ENCODE data around the gene UBE2J2. TPM values are rescaled to one million over a fixed set of nuclear protein-coding genes. Genes with fewer than 3 reads are reported as not detected.

The UBE2J2 gene
- total RNA-seq, 2 experiments from 2014 or later, result 48.5 to 49.7 TPM

GRCh38 chr1:1291023-1291528 is 17.4 kb upstream of the UBE2J2 start:
- Mint-ChIP-seq H3K4me3 (no peak overlapping the region), H3K9me3 (no peaks in the 10 kb centered on the region), H3K4me1 (ENCODE audit: low read depth) (no peaks in the 10 kb centered on the region), H3K36me3 (ENCODE audit: low read depth) (no peaks in the 10 kb centered on the region), H3K27ac (no peak overlapping the region), H3K27me3 (ENCODE audit: low read depth) (no peaks in the 10 kb centered on the region)
- no peak for DNase-seq
- intact Hi-C loops (cut with micrococcal nuclease), result loop anchor here (5.0 kb wide), 1 partner anchor 309 kb away; the partner anchor contains the start of gene PERM1
- CTCF ChIA-PET, result interaction anchor here (0.7 to 3.2 kb wide), 7 partner anchors 9 to 307 kb away, joined by 3 to 34 read pairs (median 3); no protein-coding TSS in a partner anchor

- Mint-ChIP-seq H3K36me3 (ENCODE audit: low read depth) (no peaks in the 10 kb centered on the region), H3K27me3 (ENCODE audit: low read depth) (no peaks in the 10 kb centered on the region), H3K4me3 (no peak overlapping the region), H3K9me3 (no peaks in the 10 kb centered on the region), H3K27ac (no peak overlapping the region), H3K4me1 (ENCODE audit: low read depth) (no peaks in the 10 kb centered on the region)
- intact Hi-C loops (cut with micrococcal nuclease), result loop anchor here (5.0 kb wide), 1 partner anchor 308 kb away; the partner anchor contains the start of gene PERM1
- DNase-seq, result peak; percentile 65
- CTCF ChIA-PET, result interaction anchor here (3.2 kb wide), 1 partner anchor 168 kb away, joined by 34 read pairs; no protein-coding TSS in a partner anchor
Measured at GRCh38 chr1:1290238-1290731, 16.6 kb upstream of the UBE2J2 start.

- no peaks in the 10 kb centered on the region for H3K9me3 Mint-ChIP-seq
- H3K27me3 Mint-ChIP-seq (ENCODE audit: low read depth), result no peaks in the 10 kb centered on the region
- intact Hi-C loops (cut with micrococcal nuclease), result no loop called here
- H3K4me1 Mint-ChIP-seq (ENCODE audit: low read depth), result no peaks in the 10 kb centered on the region
- no peak overlapping the region for H3K4me3 Mint-ChIP-seq
- H3K27ac Mint-ChIP-seq, result no peak overlapping the region
- no peak for DNase-seq
- CTCF ChIA-PET, result interaction anchor here (0.9 to 1.2 kb wide), 2 partner anchors 166 to 171 kb away, joined by 3 to 5 read pairs; partner anchors contain the start of gene C1orf159
- no peaks in the 10 kb centered on the region for H3K36me3 Mint-ChIP-seq (ENCODE audit: low read depth)
Measured at GRCh38 chr1:1287288-1288110, 13.8 kb upstream of the UBE2J2 start.

GRCh38 chr1:1286313-1287261 is 12.9 kb upstream of the UBE2J2 start:
- Mint-ChIP-seq H3K36me3 (ENCODE audit: low read depth) (no peaks in the 10 kb centered on the region), H3K9me3 (no peaks in the 10 kb centered on the region), H3K27ac (no peak overlapping the region), H3K4me3 (no peak overlapping the region), H3K4me1 (ENCODE audit: low read depth) (no peaks in the 10 kb centered on the region), H3K27me3 (ENCODE audit: low read depth) (no peaks in the 10 kb centered on the region)
- CTCF ChIA-PET, result interaction anchor here (0.7 to 1.2 kb wide), 3 partner anchors 154 to 170 kb away, joined by 3 to 5 read pairs (median 3); partner anchors contain the start of gene C1orf159
- intact Hi-C loops (cut with micrococcal nuclease), result no loop called here
- DNase-seq, result no peak

GRCh38 chr1:1285611-1286311 is 12.1 kb upstream of the UBE2J2 start:
- no peak for DNase-seq
- CTCF ChIA-PET, result interaction anchor here (0.7 kb wide), 1 partner anchor 155 kb away, joined by 3 read pairs; no protein-coding TSS in a partner anchor
- H3K4me1 Mint-ChIP-seq (ENCODE audit: low read depth), result no peaks in the 10 kb centered on the region
- no peaks in the 10 kb centered on the region for H3K27me3 Mint-ChIP-seq (ENCODE audit: low read depth)
- intact Hi-C loops (cut with micrococcal nuclease), result no loop called here
- no peaks in the 10 kb centered on the region for H3K36me3 Mint-ChIP-seq (ENCODE audit: low read depth)
- no peak overlapping the region for H3K27ac Mint-ChIP-seq
- H3K9me3 Mint-ChIP-seq, result no peaks in the 10 kb centered on the region
- no peak overlapping the region for H3K4me3 Mint-ChIP-seq

- H3K27me3 Mint-ChIP-seq (ENCODE audit: low read depth), result no peaks in the 10 kb centered on the region
- H3K9me3 Mint-ChIP-seq, result no peaks in the 10 kb centered on the region
- CTCF ChIA-PET, result no interaction called here
- DNase-seq, result no peak
- H3K4me1 Mint-ChIP-seq (ENCODE audit: low read depth), result no peaks in the 10 kb centered on the region
- H3K36me3 Mint-ChIP-seq (ENCODE audit: low read depth), result no peaks in the 10 kb centered on the region
- intact Hi-C loops (cut with micrococcal nuclease), result no loop called here
- no peak overlapping the region for H3K27ac Mint-ChIP-seq
- no peak overlapping the region for H3K4me3 Mint-ChIP-seq
Measured at GRCh38 chr1:1285102-1285571, 11.5 kb upstream of the UBE2J2 start.

- Mint-ChIP-seq H3K27me3 (ENCODE audit: low read depth) (no peaks in the 10 kb centered on the region), H3K36me3 (ENCODE audit: low read depth) (no peaks in the 10 kb centered on the region), H3K27ac (no peak overlapping the region), H3K9me3 (no peaks in the 10 kb centered on the region), H3K4me3 (no peak overlapping the region), H3K4me1 (ENCODE audit: low read depth) (no peaks in the 10 kb centered on the region)
- CTCF ChIA-PET, result no interaction called here
- intact Hi-C loops (cut with micrococcal nuclease), result no loop called here
- no peak for DNase-seq
Measured at GRCh38 chr1:1284221-1285101, 10.8 kb upstream of the UBE2J2 start.

GRCh38 chr1:1283821-1284220 is 10.2 kb upstream of the UBE2J2 start:
- no peaks in the 10 kb centered on the region for H3K27me3 Mint-ChIP-seq (ENCODE audit: low read depth)
- H3K4me1 Mint-ChIP-seq (ENCODE audit: low read depth), result no peaks in the 10 kb centered on the region
- intact Hi-C loops (cut with micrococcal nuclease), result no loop called here
- CTCF ChIA-PET, result no interaction called here
- H3K36me3 Mint-ChIP-seq (ENCODE audit: low read depth), result no peaks in the 10 kb centered on the region
- no peaks in the 10 kb centered on the region for H3K9me3 Mint-ChIP-seq
- no peak overlapping the region for H3K27ac Mint-ChIP-seq
- no peak for DNase-seq
- H3K4me3 Mint-ChIP-seq, result no peak overlapping the region

GRCh38 chr1:1282998-1283397 is 9.3 kb upstream of the UBE2J2 start:
- no peak for DNase-seq
- no peaks in the 10 kb centered on the region for H3K9me3 Mint-ChIP-seq
- H3K4me3 Mint-ChIP-seq, result no peak overlapping the region
- CTCF ChIA-PET, result no interaction called here
- H3K27me3 Mint-ChIP-seq (ENCODE audit: low read depth), result no peaks in the 10 kb centered on the region
- no peaks in the 10 kb centered on the region for H3K4me1 Mint-ChIP-seq (ENCODE audit: low read depth)
- H3K36me3 Mint-ChIP-seq (ENCODE audit: low read depth), result no peaks in the 10 kb centered on the region
- intact Hi-C loops (cut with micrococcal nuclease), result no loop called here
- H3K27ac Mint-ChIP-seq, result no peak overlapping the region

GRCh38 chr1:1281533-1282321 is 8.1 kb upstream of the UBE2J2 start:
- H3K4me1 Mint-ChIP-seq (ENCODE audit: low read depth), result no peaks in the 10 kb centered on the region
- H3K27ac Mint-ChIP-seq, result no peak overlapping the region
- H3K4me3 Mint-ChIP-seq, result no peak overlapping the region
- no peaks in the 10 kb centered on the region for H3K27me3 Mint-ChIP-seq (ENCODE audit: low read depth)
- H3K9me3 Mint-ChIP-seq, result no peaks in the 10 kb centered on the region
- intact Hi-C loops (cut with micrococcal nuclease), result no loop called here
- peak; percentile 27 for DNase-seq
- no peaks in the 10 kb centered on the region for H3K36me3 Mint-ChIP-seq (ENCODE audit: low read depth)
- CTCF ChIA-PET, result interaction anchor here (0.8 to 1.5 kb wide), 3 partner anchors 8 to 19 kb away, joined by 3 to 4 read pairs (median 3); partner anchors contain the start of gene UBE2J2
